CD4-positive, alpha-beta T cell treated with Interleukin-21 for 1 hour (primary cell): ENCODE data around the gene CCN2.
"Not testable (repeated sequence)": the region's sequence is repeated elsewhere in the genome, so short reads cannot be mapped to it uniquely, and the experiment has no call there.

Experiments
- DNase-seq: peaks from one replicate; pipeline ENCODE4 v3.0.0-alpha.2; 2020

Gene CCN2

DNA sequence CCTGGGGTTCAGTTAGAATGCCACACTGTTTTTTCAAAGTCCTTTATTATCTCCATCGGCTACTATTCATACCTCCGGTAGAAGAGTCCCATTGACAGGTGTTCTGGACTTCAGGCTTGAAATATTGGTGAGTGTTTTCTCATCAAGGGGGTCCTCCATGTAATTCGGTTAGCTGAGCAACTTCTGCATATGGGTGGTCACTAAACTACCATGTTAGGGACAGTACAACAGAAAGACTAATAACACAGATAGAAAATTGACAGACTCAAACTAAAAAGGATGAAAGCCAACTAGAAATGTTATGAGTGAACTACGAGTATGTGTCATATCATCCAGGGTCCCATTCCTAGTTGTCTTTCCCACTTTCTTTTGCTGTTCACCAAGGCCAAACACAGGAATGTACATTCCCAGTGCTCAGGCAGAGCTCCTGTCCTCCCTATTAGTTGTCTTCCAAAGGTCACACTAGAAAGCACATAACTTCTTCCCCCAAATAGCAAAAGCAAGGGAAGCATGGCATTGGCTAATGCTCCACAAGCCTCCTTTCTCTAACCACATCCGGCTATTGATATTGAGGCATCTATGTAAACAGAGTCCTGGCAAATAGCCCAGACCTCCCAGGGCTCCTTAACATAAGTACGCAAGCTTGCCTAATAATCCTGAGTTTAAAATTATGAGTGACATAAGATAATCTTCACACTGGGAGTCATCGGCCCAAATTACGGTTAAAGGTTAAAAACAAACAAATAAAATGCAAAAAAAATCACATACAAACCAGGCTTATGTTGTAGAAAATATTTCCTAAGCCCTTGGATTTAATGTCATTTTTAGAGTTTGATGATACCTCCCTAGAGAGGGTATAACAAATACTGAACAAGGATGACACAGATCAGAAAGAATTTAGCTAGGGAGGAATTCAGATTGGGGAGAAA lies 13.2 kb downstream of the CCN2 start:
- DNase-seq = no peak

- no peak for DNase-seq
These were observed 13.9 kb downstream of the CCN2 start for GRCh38 chr6:131937226-131937625.

- DNase-seq = no peak
These were observed 15.0 kb downstream of the CCN2 start for GRCh38 chr6:131936156-131936555.

- no peak for DNase-seq
These were observed 20.0 kb downstream of the CCN2 start for GRCh38 chr6:131931063-131931750.

- no peak for DNase-seq
These were observed 21.2 kb downstream of the CCN2 start for GRCh38 chr6:131929976-131930375.

- DNase-seq = no peak
These were observed 21.9 kb downstream of the CCN2 start for GRCh38 chr6:131929264-131929663.

DNA sequence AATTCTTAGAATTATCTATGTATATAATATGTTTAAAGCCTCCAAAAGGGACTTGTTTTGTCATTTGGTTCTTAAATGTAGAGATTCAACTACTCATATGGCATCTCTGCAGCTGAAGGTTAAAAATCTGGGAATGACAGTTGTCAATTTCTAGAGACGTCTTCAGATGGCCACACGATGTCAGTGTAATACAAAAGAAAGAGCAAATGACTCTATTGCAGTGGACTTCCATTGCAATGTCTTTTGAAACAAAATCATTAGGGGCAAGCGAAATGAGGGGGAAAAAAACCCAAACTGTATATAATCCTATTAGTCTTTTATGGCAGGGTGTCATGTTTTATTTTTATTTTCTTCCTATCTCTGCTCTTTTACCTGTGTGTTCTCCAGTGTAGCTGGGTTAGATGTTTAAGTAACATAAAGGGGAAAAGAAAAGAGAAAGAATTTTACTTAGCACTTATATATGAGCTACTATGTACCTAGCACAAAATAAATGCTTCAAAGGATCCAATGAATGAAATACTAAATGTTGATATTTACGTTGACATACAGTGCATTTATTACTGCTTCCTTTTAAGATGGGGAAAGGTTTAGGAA lies 26.2 kb downstream of the CCN2 start:
- no peak for DNase-seq

- DNase-seq = peak; percentile 14
These were observed 27.8 kb downstream of the CCN2 start for GRCh38 chr6:131923356-131923755.

- DNase-seq = no peak
These were observed 30.5 kb downstream of the CCN2 start for GRCh38 chr6:131920656-131921055.

- no peak for DNase-seq
These were observed 32.4 kb downstream of the CCN2 start for GRCh38 chr6:131918650-131919355.

DNA sequence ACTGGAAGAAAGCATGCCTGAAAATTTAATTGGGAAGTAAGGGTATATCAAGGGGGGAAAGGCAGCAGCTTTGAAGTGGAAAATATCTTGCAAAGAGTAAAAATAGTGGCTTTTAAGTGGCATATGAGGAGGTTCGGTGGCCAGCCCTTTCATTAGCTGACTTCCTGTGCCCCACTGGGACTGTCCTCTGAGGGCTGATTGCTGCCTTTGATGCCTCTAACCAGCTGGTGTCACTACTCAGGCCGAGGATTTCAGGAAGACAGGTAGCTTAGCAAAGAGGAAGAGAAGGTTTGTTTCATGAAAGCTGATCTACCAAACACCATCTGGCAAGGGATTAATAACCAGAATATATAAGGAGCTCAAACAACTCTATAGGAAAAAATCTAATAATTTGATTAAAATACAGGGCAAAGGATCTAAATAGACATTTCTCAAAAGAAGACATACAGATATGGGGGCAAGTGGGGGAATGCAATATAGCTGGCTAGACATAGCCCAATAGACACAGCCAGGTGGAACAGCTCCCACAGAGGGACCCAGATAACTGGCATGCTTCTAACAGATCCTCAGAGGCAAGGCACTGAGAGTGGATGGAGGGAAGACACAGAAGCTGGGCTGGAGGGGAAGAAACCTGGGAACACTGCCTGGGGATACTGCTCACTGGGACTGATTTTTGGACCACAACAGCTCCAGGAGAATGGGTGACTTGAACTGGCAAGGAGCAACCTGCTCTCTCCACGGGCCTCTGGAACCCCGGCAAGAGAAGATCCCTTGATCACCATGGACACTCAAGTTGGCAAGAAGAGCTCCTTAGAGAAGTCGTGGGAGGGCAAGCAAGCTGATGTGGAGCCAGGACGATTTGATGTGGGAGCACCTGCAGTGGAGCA lies 33.2 kb downstream of the CCN2 start:
- DNase-seq = no peak

- DNase-seq = no peak
These were observed 33.9 kb downstream of the CCN2 start for GRCh38 chr6:131917318-131917717.

- DNase-seq = no peak
These were observed 34.3 kb downstream of the CCN2 start for GRCh38 chr6:131916847-131917246.

GRCh38 chr6:131916091-131916796 lies 34.9 kb downstream of the CCN2 start:
- not testable (repeated sequence) for DNase-seq

GRCh38 chr6:131914967-131915751 lies 36.0 kb downstream of the CCN2 start:
- DNase-seq = peak; percentile 54

- DNase-seq = no peak
These were observed 36.9 kb downstream of the CCN2 start for GRCh38 chr6:131914234-131914633.

DNA sequence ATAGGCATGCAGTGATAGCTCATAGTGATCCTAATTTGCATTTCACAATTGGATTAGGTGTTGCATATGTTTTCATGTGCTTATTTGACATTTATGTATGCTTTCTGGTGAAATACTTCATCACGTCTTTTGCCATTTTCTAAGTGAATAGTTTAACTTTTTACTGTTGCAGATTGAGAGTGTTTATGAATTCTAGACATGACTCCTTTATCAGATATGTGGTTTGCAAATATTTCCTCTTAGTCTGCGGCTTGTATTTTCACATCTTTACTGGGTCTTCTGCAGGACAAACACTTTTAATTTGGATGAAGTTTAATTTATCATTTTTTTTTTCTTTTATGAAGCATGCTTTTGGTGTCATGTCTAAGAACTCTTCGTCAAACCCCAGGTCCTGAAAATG lies 39.2 kb downstream of the CCN2 start:
- no peak for DNase-seq

DNA sequence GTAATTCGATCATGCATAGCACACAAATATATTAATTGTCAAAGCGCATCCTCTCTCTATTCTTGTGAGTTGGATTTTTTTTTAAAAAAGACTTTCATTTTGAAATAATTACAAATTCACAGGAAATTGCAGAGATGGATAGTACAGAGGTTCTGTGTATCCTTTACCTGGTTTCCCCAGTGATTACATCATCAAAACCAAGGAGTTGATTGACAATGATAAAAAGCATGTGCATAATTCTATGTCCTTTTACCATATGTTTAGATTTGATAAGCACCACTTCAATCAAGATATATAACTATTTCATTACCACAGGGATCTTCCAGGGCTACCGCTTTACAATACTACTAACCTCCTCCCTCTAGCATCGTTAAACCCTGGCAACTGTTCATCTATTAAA lies 40.2 kb downstream of the CCN2 start:
- DNase-seq = no peak

GRCh38 chr6:131910219-131910589 lies 41.0 kb downstream of the CCN2 start:
- DNase-seq = no peak

- peak; percentile 76 for DNase-seq
These were observed 41.6 kb downstream of the CCN2 start for GRCh38 chr6:131909408-131910218.
